ENCODE results near the gene HACD2. TPM values are rescaled to one million over a fixed set of nuclear protein-coding genes. Genes with fewer than 3 reads are reported as not detected.

HACD2 gene
- total RNA-seq, 1 donor from 2014 or later, result 35.9 TPM

GRCh38 chr3:123503203-123503602, 81.7 kb downstream of the HACD2 start:
- Histone ChIP-seq H2AFZ (replicated peaks) (no peak overlapping the region), H3K9me3 (ENCODE audit: low read depth) (no peaks in the 10 kb centered on the region), H3K4me2 (no peak overlapping the region), H3F3A (ENCODE audit: low read depth) (no peaks in the 10 kb centered on the region), H4K20me1 (ENCODE audit: low read depth) (no peaks in the 10 kb centered on the region), H3K27me3 (no peaks in the 10 kb centered on the region), H3K9ac (no peak overlapping the region), H3K4me1 (peaks cover 15% of the 10 kb centered on the region), H3K4me3 (no peak overlapping the region), H3K79me2 (ENCODE audit: low read depth) (no peaks in the 10 kb centered on the region), H3K36me3 (no peaks in the 10 kb centered on the region), H3K27ac (no peak overlapping the region)
- DNase-seq (ENCODE audit: low spot score), result no peak
- Mint-ChIP-seq H3K27ac (no peak overlapping the region), H3K4me1 (peaks cover 10% of the 10 kb centered on the region), H3K9me3 (no peaks in the 10 kb centered on the region), H3K4me3 (no peak overlapping the region), H3K36me3 (peaks cover 9% of the 10 kb centered on the region), H3K27me3 (ENCODE audit: insufficient read depth, low read depth) (peaks cover 4% of the 10 kb centered on the region)
- TF ChIP-seq EZH2 (IDR thresholded peaks at IDR 0.05) (no peak), EZH2phosphoT487 (IDR thresholded peaks at IDR 0.05) (no peak)
- TF ChIP-seq, protein P1, sequence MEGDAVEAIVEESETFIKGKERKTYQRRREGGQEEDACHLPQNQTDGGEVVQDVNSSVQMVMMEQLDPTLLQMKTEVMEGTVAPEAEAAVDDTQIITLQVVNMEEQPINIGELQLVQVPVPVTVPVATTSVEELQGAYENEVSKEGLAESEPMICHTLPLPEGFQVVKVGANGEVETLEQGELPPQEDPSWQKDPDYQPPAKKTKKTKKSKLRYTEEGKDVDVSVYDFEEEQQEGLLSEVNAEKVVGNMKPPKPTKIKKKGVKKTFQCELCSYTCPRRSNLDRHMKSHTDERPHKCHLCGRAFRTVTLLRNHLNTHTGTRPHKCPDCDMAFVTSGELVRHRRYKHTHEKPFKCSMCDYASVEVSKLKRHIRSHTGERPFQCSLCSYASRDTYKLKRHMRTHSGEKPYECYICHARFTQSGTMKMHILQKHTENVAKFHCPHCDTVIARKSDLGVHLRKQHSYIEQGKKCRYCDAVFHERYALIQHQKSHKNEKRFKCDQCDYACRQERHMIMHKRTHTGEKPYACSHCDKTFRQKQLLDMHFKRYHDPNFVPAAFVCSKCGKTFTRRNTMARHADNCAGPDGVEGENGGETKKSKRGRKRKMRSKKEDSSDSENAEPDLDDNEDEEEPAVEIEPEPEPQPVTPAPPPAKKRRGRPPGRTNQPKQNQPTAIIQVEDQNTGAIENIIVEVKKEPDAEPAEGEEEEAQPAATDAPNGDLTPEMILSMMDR (IDR thresholded peaks at IDR 0.05), result no peak

DNA sequence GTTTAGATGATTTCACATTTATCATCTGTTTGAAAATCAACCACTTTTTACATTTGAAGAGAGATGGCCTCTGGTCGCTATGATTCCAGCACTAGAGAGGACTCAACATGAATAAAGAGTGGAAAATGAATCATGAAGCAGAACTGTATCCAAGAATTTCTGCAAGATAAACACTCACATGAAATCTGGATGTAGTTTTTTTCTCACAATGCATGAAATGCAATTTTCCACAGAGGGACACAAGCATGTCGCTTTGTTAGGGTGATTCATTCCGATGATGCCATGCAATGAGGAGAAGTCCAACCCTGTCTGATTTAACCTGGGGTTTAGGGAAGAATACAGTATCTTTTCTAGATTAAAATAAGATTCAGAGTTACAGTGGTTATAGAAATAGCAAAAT, 85.5 kb downstream of the HACD2 start:
- no peaks in the 10 kb centered on the region for H3F3A ChIP-seq (ENCODE audit: low read depth)
- H3K36me3 Mint-ChIP-seq, result peaks cover 11% of the 10 kb centered on the region
- H4K20me1 ChIP-seq (ENCODE audit: low read depth), result no peaks in the 10 kb centered on the region
- no peak for DNase-seq (ENCODE audit: low spot score)
- no peaks in the 10 kb centered on the region for H3K9me3 ChIP-seq (ENCODE audit: low read depth)
- H3K4me1 ChIP-seq, result peaks cover 16% of the 10 kb centered on the region
- no peak overlapping the region for H3K4me3 Mint-ChIP-seq
- H3K27me3 Mint-ChIP-seq (ENCODE audit: insufficient read depth, low read depth), result peaks cover 4% of the 10 kb centered on the region
- no peaks in the 10 kb centered on the region for H3K79me2 ChIP-seq (ENCODE audit: low read depth)
- no peaks in the 10 kb centered on the region for H3K36me3 ChIP-seq
- TF ChIP-seq EZH2 (IDR thresholded peaks at IDR 0.05), result no peak
- H3K9ac ChIP-seq, result no peak overlapping the region
- H3K4me1 Mint-ChIP-seq, result peaks cover 10% of the 10 kb centered on the region
- no peaks in the 10 kb centered on the region for H3K9me3 Mint-ChIP-seq
- no peaks in the 10 kb centered on the region for H3K27me3 ChIP-seq
- H3K27ac ChIP-seq, result no peak overlapping the region
- H3K4me2 ChIP-seq, result no peak overlapping the region
- no peak overlapping the region for H3K4me3 ChIP-seq
- no peak overlapping the region for H2AFZ ChIP-seq (replicated peaks)
- H3K27ac Mint-ChIP-seq, result no peak overlapping the region

- Mint-ChIP-seq H3K4me3 (no peak overlapping the region), H3K4me1 (peaks cover 13% of the 10 kb centered on the region), H3K27ac (no peak overlapping the region), H3K9me3 (no peaks in the 10 kb centered on the region), H3K27me3 (ENCODE audit: insufficient read depth, low read depth) (peaks cover 4% of the 10 kb centered on the region), H3K36me3 (peaks cover 14% of the 10 kb centered on the region)
- H2AFZ ChIP-seq (replicated peaks), result no peak overlapping the region
- peaks cover 5% of the 10 kb centered on the region for H4K20me1 ChIP-seq (ENCODE audit: low read depth)
- TF ChIP-seq, protein P1 (IDR thresholded peaks at IDR 0.05), result no peak
- TF ChIP-seq EZH2phosphoT487 (IDR thresholded peaks at IDR 0.05), result no peak
- no peak for TF ChIP-seq EZH2 (IDR thresholded peaks at IDR 0.05)
- no peak overlapping the region for H3K27ac ChIP-seq
- no peak overlapping the region for H3K4me3 ChIP-seq
- no peak overlapping the region for H3K4me2 ChIP-seq
- H3K9ac ChIP-seq, result no peak overlapping the region
- H3F3A ChIP-seq (ENCODE audit: low read depth), result no peaks in the 10 kb centered on the region
- no peaks in the 10 kb centered on the region for H3K79me2 ChIP-seq (ENCODE audit: low read depth)
- H3K4me1 ChIP-seq, result peaks cover 11% of the 10 kb centered on the region
- no peaks in the 10 kb centered on the region for H3K27me3 ChIP-seq
- H3K9me3 ChIP-seq (ENCODE audit: low read depth), result no peaks in the 10 kb centered on the region
- H3K36me3 ChIP-seq, result no peaks in the 10 kb centered on the region
- DNase-seq (ENCODE audit: low spot score), result no peak
Measured at GRCh38 chr3:123498761-123499160, 86.1 kb downstream of the HACD2 start.

DNA sequence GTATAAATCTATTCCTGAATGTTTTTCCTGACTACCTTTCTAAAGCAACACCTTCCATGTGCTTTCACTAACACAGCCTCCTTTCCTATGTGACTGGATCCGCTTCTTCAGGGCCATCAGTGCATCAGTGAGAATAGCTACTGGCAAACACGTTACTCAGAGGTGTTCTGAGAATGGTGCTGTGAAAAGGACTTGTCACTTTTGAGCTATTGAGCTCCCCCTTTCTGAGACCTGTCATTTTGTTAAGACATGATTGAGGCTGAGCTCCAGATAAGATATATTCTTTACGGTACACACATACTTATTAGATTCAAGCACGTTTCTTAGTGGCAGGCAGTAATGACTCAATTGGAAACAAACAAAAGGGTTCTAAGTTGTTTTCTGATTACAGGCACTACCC, 90.9 kb downstream of the HACD2 start:
- no peaks in the 10 kb centered on the region for H3K9me3 Mint-ChIP-seq
- H3K36me3 Mint-ChIP-seq, result peaks cover 7% of the 10 kb centered on the region
- no peak overlapping the region for H3K4me3 Mint-ChIP-seq
- TF ChIP-seq, protein P1 (IDR thresholded peaks at IDR 0.05), result no peak
- no peak for TF ChIP-seq EZH2phosphoT487 (IDR thresholded peaks at IDR 0.05)
- no peak for TF ChIP-seq EZH2 (IDR thresholded peaks at IDR 0.05)
- no peaks in the 10 kb centered on the region for H3F3A ChIP-seq (ENCODE audit: low read depth)
- H3K27ac ChIP-seq, result no peak overlapping the region
- DNase-seq (ENCODE audit: low spot score), result no peak
- no peaks in the 10 kb centered on the region for H3K27me3 ChIP-seq
- no peaks in the 10 kb centered on the region for H3K27me3 Mint-ChIP-seq (ENCODE audit: insufficient read depth, low read depth)
- H3K4me3 ChIP-seq, result no peak overlapping the region
- no peaks in the 10 kb centered on the region for H3K36me3 ChIP-seq
- H3K4me1 Mint-ChIP-seq, result peaks cover 23% of the 10 kb centered on the region
- H3K79me2 ChIP-seq (ENCODE audit: low read depth), result no peaks in the 10 kb centered on the region
- no peak overlapping the region for H3K4me2 ChIP-seq
- peaks cover 10% of the 10 kb centered on the region for H3K4me1 ChIP-seq
- H2AFZ ChIP-seq (replicated peaks), result no peak overlapping the region
- no peaks in the 10 kb centered on the region for H3K9me3 ChIP-seq (ENCODE audit: low read depth)
- no peak overlapping the region for H3K9ac ChIP-seq
- H3K27ac Mint-ChIP-seq, result no peak overlapping the region
- H4K20me1 ChIP-seq (ENCODE audit: low read depth), result peaks cover 6% of the 10 kb centered on the region
